B cell (primary cell): ENCODE data around the gene TFPT. TPM values are rescaled to one million over a fixed set of nuclear protein-coding genes. Genes with fewer than 3 reads are reported as not detected.

Experiments
- ATAC-seq: fragments of 200-7000 bp; cut with Tn5 transposase; one replicate; pipeline ENCODE4 v1.10.0; 2021; ENCODE audit warnings: low read depth, mild to moderate bottlenecking, moderate number of reproducible peaks, moderate library complexity
- CTCF ChIA-PET: fragments of 350-600 bp; sonication (Branson Sonifier 250); formaldehyde crosslinking; loops from one replicate; lab custom pipeline; 2021; ENCODE audit warnings: antibody characterized with exemption, inconsistent platforms; lab: Charles Lee
- POLR2A ChIA-PET: fragments of 350-600 bp; sonication (Branson Sonifier 250); formaldehyde crosslinking; loops from one replicate; lab custom pipeline; 2021; ENCODE audit warnings: antibody characterized with exemption; lab: Charles Lee
- DNase-seq: peaks from one replicate; pipeline ENCODE4 v3.0.0; 2013
- H2AFZ ChIP-seq: 2 replicates; pipeline ENCODE4 v1.6.1; 2012; ENCODE audit warnings: mild to moderate bottlenecking, low read depth, low read length; ENCODE audit not compliant: insufficient read depth, poor library complexity, severe bottlenecking
- H3K27ac ChIP-seq, 2 donors: 1 replicate in 1 of 2; 2 replicates in 1 of 2; pipeline ENCODE4 v1.5.1; 2012 to 2013; ENCODE audit warnings: low read length in 2 of 2, mild to moderate bottlenecking in 2 of 2, moderate library complexity in 1 of 2
- H3K27me3 ChIP-seq, 4 experiments: fragments of 200-600 bp in 1 of 4; sonication (generic) in 1 of 4; replicated peaks in 1 of 4; 1 replicate in 2 of 4; 2 replicates in 2 of 4; pipeline versions ENCODE4 v1.6.1 to v1.7.0; 2013 to 2016; ENCODE audit warnings: low read length in 3 of 4, mild to moderate bottlenecking in 2 of 4, mixed read lengths in 1 of 4, moderate library complexity in 1 of 4; ENCODE audit not compliant: insufficient read depth in 4 of 4, control insufficient read depth in 3 of 4; ENCODE audit errors: control extremely low read depth in 1 of 4
- H3K36me3 ChIP-seq, 2 experiments: replicated peaks in 1 of 2; 1 replicate in 1 of 2; 2 replicates in 1 of 2; pipeline versions ENCODE4 v1.6.1 to v1.7.1; 2013; ENCODE audit warnings: low read length in 1 of 2; ENCODE audit not compliant: insufficient read depth in 2 of 2, control insufficient read depth in 1 of 2; ENCODE audit errors: control extremely low read depth in 1 of 2, extremely low read depth in 1 of 2
- H3K4me1 ChIP-seq, 2 donors: fragments of 200-600 bp in 1 of 2; sonication (generic) in 1 of 2; 1 replicate in 1 of 2; 2 replicates in 1 of 2; pipeline versions ENCODE4 v1.5.1 to v1.6.1; 2013 to 2017; ENCODE audit warnings: low read length in 2 of 2; ENCODE audit not compliant: control insufficient read depth in 2 of 2, insufficient read depth in 2 of 2
- H3K4me2 ChIP-seq: replicated peaks from 2 replicates; pipeline ENCODE3; 2012; ENCODE audit warnings: mild to moderate bottlenecking, low read depth, low read length; ENCODE audit not compliant: poor library complexity, severe bottlenecking
- H3K4me3 ChIP-seq, 5 experiments: fragments of 200-600 bp in 1 of 5; sonication (generic) in 1 of 5; 1 replicate in 3 of 5; 2 replicates in 2 of 5; pipeline versions ENCODE4 v1.5.1 to v1.7.0; 2011 to 2016; ENCODE audit warnings: low read length in 4 of 5, mild to moderate bottlenecking in 4 of 5, low read depth in 2 of 5, control low read depth in 1 of 5, moderate library complexity in 1 of 5; ENCODE audit not compliant: insufficient read depth in 1 of 5; ENCODE audit errors: control extremely low read depth in 1 of 5, extremely low read depth in 1 of 5
- H3K79me2 ChIP-seq: fragments of 200-600 bp; sonication (generic); one replicate; pipeline ENCODE4 v1.6.0; 2016; ENCODE audit warnings: low read length; ENCODE audit not compliant: control insufficient read depth, insufficient read depth
- H3K9ac ChIP-seq: fragments of 200-600 bp; sonication (generic); 2 replicates; pipeline ENCODE4 v1.6.1; 2017; ENCODE audit warnings: mild to moderate bottlenecking, low read length, moderate library complexity
- H3K9me3 ChIP-seq, 3 donors: one replicate each; pipeline versions ENCODE4 v1.6.1 to v1.7.1; 2013; ENCODE audit warnings: low read length in 2 of 3; ENCODE audit not compliant: control insufficient read depth in 2 of 3, insufficient read depth in 1 of 3; ENCODE audit errors: control extremely low read depth in 1 of 3
- H4K20me1 ChIP-seq: 2 replicates; pipeline ENCODE4 v1.6.0; 2012; ENCODE audit warnings: mild to moderate bottlenecking, low read length; ENCODE audit not compliant: insufficient read depth, control insufficient read depth, poor library complexity, severe bottlenecking
- H3K27ac Mint-ChIP-seq: one replicate; pipeline ENCODE4 v1.8.0; 2021; ENCODE audit warnings: mixed read lengths
- H3K27me3 Mint-ChIP-seq: one replicate; pipeline ENCODE4 v1.8.0; 2021; ENCODE audit warnings: mixed read lengths
- H3K4me1 Mint-ChIP-seq: one replicate; pipeline ENCODE4 v1.8.0; 2021; ENCODE audit warnings: mixed read lengths
- H3K4me3 Mint-ChIP-seq: one replicate; pipeline ENCODE4 v1.8.0; 2021; ENCODE audit warnings: mixed read lengths
- H3K9me3 Mint-ChIP-seq: one replicate; pipeline ENCODE4 v1.8.0; 2022; ENCODE audit warnings: mixed read lengths; ENCODE audit not compliant: insufficient read depth
- EZH2 ChIP-seq: IDR thresholded peaks from 2 replicates; pipeline ENCODE4 v1.6.1; 2012; ENCODE audit warnings: borderline replicate concordance, low read depth, mild to moderate bottlenecking, moderate library complexity, low read length; ENCODE audit not compliant: insufficient read depth, poor library complexity, severe bottlenecking
- WGBS: methylation state at CpG from one replicate; pipeline ENCODE4 v1.1.5; 2013; ENCODE audit warnings: missing lambda C conversion rate; ENCODE audit not compliant: insufficient coverage; 5-methylcytosine and 5-hydroxymethylcytosine counted together
- intact Hi-C: fragments of 100-400 bp; cut with micrococcal nuclease; formaldehyde crosslinking; loops from one replicate; pipeline ENCODE4 v1.10.0; 2022
- polyA plus RNA-seq: library from polyadenylated mRNA; depleted of rRNA; stranded (reverse); fragments of >200 nt; gene quantifications from 2 replicates; pipeline ENCODE4 v1.2.3, GENCODE V29; 2012
- total RNA-seq, 2 donors: library from RNA; stranded (reverse); fragments of 120-200 nt in 1 of 2; gene quantifications; 1 replicate in 1 of 2; 2 replicates in 1 of 2; pipeline versions ENCODE4 v1.2.3 to v1.2.4, GENCODE V29; 2013 to 2022
- TF ChIP-seq, protein P1 (sequence below): fragments of 200-600 bp; IDR thresholded peaks from one replicate; pipeline ENCODE4 v1.8.0; 2022; ENCODE audit warnings: antibody characterized with exemption, mild to moderate bottlenecking

The TFPT gene
- total and polyA plus RNA-seq, 2 donors (not counting 1 experiment from before 2014, with no cell fraction given): 8.4 to 12.7 TPM

DNA sequence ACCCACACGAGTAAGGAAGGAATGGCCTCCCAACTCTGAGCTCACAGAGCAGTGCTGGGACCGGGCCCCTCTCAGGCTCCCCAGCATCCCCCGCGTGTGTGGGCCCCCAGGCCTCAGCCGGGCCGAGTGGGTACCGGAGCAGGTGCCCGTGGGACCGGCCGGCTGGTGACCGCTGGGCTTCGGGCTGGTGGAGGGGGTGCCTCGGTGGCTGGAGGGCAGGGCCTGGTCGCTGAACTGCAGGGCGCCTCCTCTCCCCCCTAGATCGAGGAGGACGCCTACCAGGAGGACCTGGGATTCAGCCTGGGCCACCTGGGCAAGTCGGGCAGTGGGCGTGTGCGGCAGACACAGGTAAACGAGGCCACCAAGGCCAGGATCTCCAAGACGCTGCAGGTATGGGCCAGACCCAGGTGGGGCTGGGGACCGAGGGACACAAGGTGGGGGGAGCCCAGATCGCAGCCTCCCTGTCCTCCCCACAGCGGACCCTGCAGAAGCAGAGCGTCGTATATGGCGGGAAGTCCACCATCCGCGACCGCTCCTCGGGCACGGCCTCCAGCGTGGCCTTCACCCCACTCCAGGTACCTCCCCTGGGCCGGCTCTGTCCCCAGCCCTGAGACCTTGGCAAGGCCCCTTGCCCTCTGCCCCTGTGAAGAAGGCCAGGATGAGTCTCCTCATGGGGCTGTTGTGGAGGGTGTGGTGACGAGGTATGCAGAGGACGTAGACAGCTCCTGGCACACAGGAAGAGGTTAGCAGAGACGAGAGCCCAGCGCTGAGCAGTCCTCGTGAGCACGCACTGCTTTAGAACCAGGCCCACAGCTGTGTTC, 13.5 kb upstream of the TFPT start:
- CTCF ChIA-PET: no interaction called here
- no peak for ATAC-seq
- no peak for DNase-seq
- Histone ChIP-seq H3K9ac (no peak overlapping the region), H3K4me2 (no peak overlapping the region), H3K4me3 (no peak overlapping the region), H3K36me3 (peaks cover 6 to 48% of the 10 kb centered on the region in 2 experiments), H4K20me1 (no peaks in the 10 kb centered on the region), H3K79me2 (no peaks in the 10 kb centered on the region), H3K4me1 (no peaks in the 10 kb centered on the region), H3K27me3 (no peaks in the 10 kb centered on the region), H3K27ac (no peak overlapping the region), H2AFZ (no peak overlapping the region), H3K9me3 (no peaks in the 10 kb centered on the region)
- no peaks in the 10 kb centered on the region for H3K4me1 Mint-ChIP-seq
- POLR2A ChIA-PET: no interaction called here
- H3K27me3 Mint-ChIP-seq: no peaks in the 10 kb centered on the region
- no peak for TF ChIP-seq EZH2
- TF ChIP-seq, protein P1, sequence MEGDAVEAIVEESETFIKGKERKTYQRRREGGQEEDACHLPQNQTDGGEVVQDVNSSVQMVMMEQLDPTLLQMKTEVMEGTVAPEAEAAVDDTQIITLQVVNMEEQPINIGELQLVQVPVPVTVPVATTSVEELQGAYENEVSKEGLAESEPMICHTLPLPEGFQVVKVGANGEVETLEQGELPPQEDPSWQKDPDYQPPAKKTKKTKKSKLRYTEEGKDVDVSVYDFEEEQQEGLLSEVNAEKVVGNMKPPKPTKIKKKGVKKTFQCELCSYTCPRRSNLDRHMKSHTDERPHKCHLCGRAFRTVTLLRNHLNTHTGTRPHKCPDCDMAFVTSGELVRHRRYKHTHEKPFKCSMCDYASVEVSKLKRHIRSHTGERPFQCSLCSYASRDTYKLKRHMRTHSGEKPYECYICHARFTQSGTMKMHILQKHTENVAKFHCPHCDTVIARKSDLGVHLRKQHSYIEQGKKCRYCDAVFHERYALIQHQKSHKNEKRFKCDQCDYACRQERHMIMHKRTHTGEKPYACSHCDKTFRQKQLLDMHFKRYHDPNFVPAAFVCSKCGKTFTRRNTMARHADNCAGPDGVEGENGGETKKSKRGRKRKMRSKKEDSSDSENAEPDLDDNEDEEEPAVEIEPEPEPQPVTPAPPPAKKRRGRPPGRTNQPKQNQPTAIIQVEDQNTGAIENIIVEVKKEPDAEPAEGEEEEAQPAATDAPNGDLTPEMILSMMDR: no peak
- H3K9me3 Mint-ChIP-seq: no peaks in the 10 kb centered on the region
- H3K27ac Mint-ChIP-seq: no peak overlapping the region
- WGBS: 96% methylated on average over 41 of the region's 41 CpGs
- no peak overlapping the region for H3K4me3 Mint-ChIP-seq
- intact Hi-C loops: no loop called here

GRCh38 chr19:54128441-54128725, 12.9 kb upstream of the TFPT start:
- TF ChIP-seq, protein P1: no peak
- no peak for TF ChIP-seq EZH2
- H3K4me3 Mint-ChIP-seq: no peak overlapping the region
- no peaks in the 10 kb centered on the region for H3K27me3 Mint-ChIP-seq
- CTCF ChIA-PET: no interaction called here
- POLR2A ChIA-PET: no interaction called here
- no peaks in the 10 kb centered on the region for H3K4me1 ChIP-seq
- no peaks in the 10 kb centered on the region for H3K9me3 Mint-ChIP-seq
- no peaks in the 10 kb centered on the region for H3K4me1 Mint-ChIP-seq
- intact Hi-C loops: no loop called here
- peaks cover 7 to 54% of the 10 kb centered on the region in 2 experiments for H3K36me3 ChIP-seq
- H3K27ac Mint-ChIP-seq: no peak overlapping the region
- no peaks in the 10 kb centered on the region for H4K20me1 ChIP-seq
- no peak overlapping the region for H2AFZ ChIP-seq
- no peak overlapping the region for H3K9ac ChIP-seq
- no peaks in the 10 kb centered on the region for H3K9me3 ChIP-seq
- DNase-seq: no peak
- no peak overlapping the region for H3K27ac ChIP-seq
- no peak overlapping the region for H3K4me2 ChIP-seq
- WGBS: 92% methylated on average over 18 of the region's 20 CpGs
- no peak overlapping the region for H3K4me3 ChIP-seq
- ATAC-seq: no peak
- no peaks in the 10 kb centered on the region for H3K79me2 ChIP-seq
- H3K27me3 ChIP-seq: no peaks in the 10 kb centered on the region
